ENCODE measurements around the gene ZNF335. TPM values are rescaled to one million over a fixed set of nuclear protein-coding genes. Genes with fewer than 3 reads are reported as not detected.

Gene ZNF335
- total and polyA plus RNA-seq, 2 of the 8 experiments (the other 6 are each of a cell fraction or from before 2014, with no cell fraction given): 12.4 to 14.6 TPM

GRCh38 chr20:46006964-46007363 lies 35.0 kb upstream of the ZNF335 start:
- H3K27ac ChIP-seq (ENCODE audit: low read depth, low read length): no peak overlapping the region
- H4K91ac ChIP-seq (replicated peaks; ENCODE audit: insufficient read length, low read length): no peak overlapping the region
- DNase-seq (ENCODE audit: low read depth in 1 of 2, low spot score in 2 of 2) (no peak), FAIRE-seq (no peak)
- no peak overlapping the region for H2BK20ac ChIP-seq (ENCODE audit: low read length)
- peaks cover 11 to 26% (median 14%) of the 10 kb centered on the region in 4 experiments for H3K4me1 ChIP-seq (replicated peaks in 1 of 4; ENCODE audit: control insufficient read depth in 3 of 4, insufficient read depth in 4 of 4, low read length in 3 of 4)
- no peak overlapping the region for H3K23ac ChIP-seq (ENCODE audit: insufficient read length)
- no peak overlapping the region for H2BK120ac ChIP-seq (replicated peaks; ENCODE audit: low read depth, low read length)
- ChIA-PET CTCF (ENCODE audit: partially characterized antibody) (interaction anchor here (1.2 to 3.8 kb wide), 5 partner anchors 7 to 70 kb away, joined by 3 to 29 read pairs (median 4); no protein-coding TSS in a partner anchor), POLR2A (ENCODE audit: partially characterized antibody) (interaction anchor here (1.4 kb wide), 1 partner anchor 85 kb away, joined by 3 read pairs; no protein-coding TSS in a partner anchor)
- H4K20me1 ChIP-seq (replicated peaks in 1 of 2; ENCODE audit: control insufficient read depth in 1 of 2, insufficient read depth in 2 of 2, low read length in 2 of 2): no peaks in the 10 kb centered on the region
- H3K23me2 ChIP-seq (ENCODE audit: low read depth, low read length): peaks cover 4% of the 10 kb centered on the region; the same call in 1 of the 2 replicates
- no peak overlapping the region for H3K4ac ChIP-seq (replicated peaks; ENCODE audit: insufficient read length, low read depth, low read length)
- H3K9ac ChIP-seq (replicated peaks in 1 of 4; ENCODE audit: extremely low read depth in 1 of 4, low read depth in 3 of 4, low read length in 3 of 4): no peak overlapping the region
- H3K27me3 ChIP-seq (replicated peaks in 1 of 4; ENCODE audit: control insufficient read depth in 3 of 4, extremely low read depth in 1 of 4, insufficient read depth in 3 of 4, low read length in 3 of 4): no peaks in the 10 kb centered on the region
- WGBS, 2 experiments (ENCODE audit: extremely low coverage in 1 of 2, insufficient coverage in 1 of 2, insufficient read length in 1 of 2, insufficient replicate concordance in 2 of 2, low coverage in 1 of 2, low lambda C conversion rate in 2 of 2, missing lambda C conversion rate in 1 of 2): 87% methylated on average over 11 of the region's 11 CpGs; no CpG with 5 or more reads in 1 of the 2 experiments
- H2BK5ac ChIP-seq (ENCODE audit: low read depth, low read length): no peak overlapping the region
- H2AFZ ChIP-seq (ENCODE audit: low read length): no peak overlapping the region
- H4K8ac ChIP-seq (ENCODE audit: extremely low read depth, insufficient read depth, low read length): no peak overlapping the region
- H3K79me2 ChIP-seq (ENCODE audit: control insufficient read depth in 1 of 2, insufficient read depth in 2 of 2, low read length in 2 of 2): no peaks in the 10 kb centered on the region
- H3K36me3 ChIP-seq (ENCODE audit: control insufficient read depth in 2 of 4, insufficient read depth in 4 of 4, low read length in 3 of 4): no peaks in the 10 kb centered on the region
- no peak overlapping the region for H3K4me2 ChIP-seq (ENCODE audit: insufficient read depth in 1 of 2, low read depth in 2 of 2, low read length in 2 of 2)
- H3K56ac ChIP-seq (replicated peaks; ENCODE audit: insufficient read length, low read depth, low read length): no peak overlapping the region
- H4K5ac ChIP-seq (ENCODE audit: insufficient read length, low read depth, low read length): no peak overlapping the region
- H3K79me1 ChIP-seq (ENCODE audit: low read depth, low read length): no peaks in the 10 kb centered on the region
- no peak overlapping the region for H2BK12ac ChIP-seq (ENCODE audit: low read depth, low read length)
- H2BK15ac ChIP-seq (ENCODE audit: low read length): no peak overlapping the region
- TF ChIP-seq TAF1 (IDR thresholded peaks at IDR 0.05; ENCODE audit: low read depth, low read length): no peak
- no peak for TF ChIP-seq SIN3A (conservative IDR thresholded peaks at IDR 0.05 in 1 of 2, IDR thresholded peaks at IDR 0.05 in 1 of 2; ENCODE audit: low read depth in 1 of 2, low read length in 2 of 2)
- TF ChIP-seq JUND (IDR thresholded peaks at IDR 0.05; ENCODE audit: low read length): no peak
- H3K18ac ChIP-seq (ENCODE audit: extremely low read depth, low read length): no peak overlapping the region
- no peak overlapping the region for H3K4me3 ChIP-seq (ENCODE audit: extremely low read depth in 1 of 4, insufficient read depth in 2 of 4, low read depth in 3 of 4, low read length in 4 of 4)
- no peak overlapping the region for H2AK5ac ChIP-seq (ENCODE audit: low read depth, low read length)
- no peaks in the 10 kb centered on the region for H3K9me3 ChIP-seq (ENCODE audit: insufficient read depth in 2 of 2, low read depth in 1 of 2, low read length in 1 of 2)
- H3K14ac ChIP-seq (ENCODE audit: insufficient read length): no peak overlapping the region

All from H1 (cell line).